K562 (cell line): ENCODE results near the gene BZW2. TPM values are rescaled to one million over a fixed set of nuclear protein-coding genes. Genes with fewer than 3 reads are reported as not detected.

ENCODE experiments used
- BRD9 ChIP-seq: fragments of 450-650 bp; IDR thresholded peaks from 2 replicates; pipeline ENCODE4 v1.6.1; 2018; ENCODE audit warnings: low read depth; ENCODE audit not compliant: partially characterized antibody
- ERF ChIP-seq: fragments of 450-650 bp; formaldehyde crosslinking; IDR thresholded peaks from 2 replicates; pipeline ENCODE4 v1.4.0; 2020; ENCODE audit warnings: mild to moderate bottlenecking, mixed read lengths
- ETV1 ChIP-seq: fragments of 450-650 bp; conservative IDR thresholded peaks from 2 replicates; pipeline ENCODE4 v1.6.1; 2016; ENCODE audit warnings: missing genetic modification characterization, control low read depth, low read depth, missing compliant biosample characterization
- NR0B1 ChIP-seq: fragments of 450-650 bp; IDR thresholded peaks from one replicate; pipeline ENCODE4 v1.6.1; 2018; ENCODE audit warnings: mild to moderate bottlenecking, moderate library complexity; ENCODE audit not compliant: partially characterized antibody
- SP2 ChIP-seq: IDR thresholded peaks from 2 replicates; pipeline ENCODE4 v1.6.1; 2011; ENCODE audit warnings: mild to moderate bottlenecking, low read depth, low read length, moderate library complexity; ENCODE audit not compliant: poor library complexity, severe bottlenecking; ENCODE audit errors: extremely low read depth
- TAF15 ChIP-seq: fragments of 200-400 bp; formaldehyde crosslinking; IDR thresholded peaks from 2 replicates; pipeline ENCODE4 v1.6.1; 2017; ENCODE audit warnings: mild to moderate bottlenecking, low read depth, low read length, moderate library complexity
- TBP ChIP-seq: optimal IDR thresholded peaks from 2 replicates; pipeline ENCODE3; 2011; ENCODE audit warnings: low read depth, low read length, improper control_type of control experiment
- TRIM24 ChIP-seq, 2 experiments: fragments of 450-650 bp; IDR thresholded peaks; 2 replicates each; pipeline ENCODE4 v1.6.1; 2016
- ZBTB17 ChIP-seq: fragments of 450-650 bp; formaldehyde crosslinking; IDR thresholded peaks from 2 replicates; pipeline ENCODE4 v1.4.0; 2020; ENCODE audit warnings: mild to moderate bottlenecking
- ZBTB40 ChIP-seq, 2 experiments: fragments of 450-650 bp in 1 of 2; sonication (generic) in 1 of 2; formaldehyde crosslinking in 1 of 2; IDR thresholded peaks; 2 replicates each; pipeline versions ENCODE4 v1.7.1 to v1.9.0; 2016 to 2022; ENCODE audit warnings: inconsistent platforms in 1 of 2, mild to moderate bottlenecking in 1 of 2, missing genetic modification reagents in 1 of 2
- ZBTB5 ChIP-seq: fragments of 450-650 bp; IDR thresholded peaks from 2 replicates; pipeline ENCODE4 v1.6.1; 2017; ENCODE audit warnings: antibody characterized with exemption
- ZNF23 ChIP-seq: fragments of 250-450 bp; sonication (Bioruptor Pico); IDR thresholded peaks from 2 replicates; pipeline ENCODE4 v1.4.0; 2020; ENCODE audit warnings: mild to moderate bottlenecking
- ZNF408 ChIP-seq: fragments of 250-450 bp; sonication (Bioruptor Pico); IDR thresholded peaks from 2 replicates; pipeline ENCODE4 v1.4.0; 2020; ENCODE audit warnings: low read depth, mild to moderate bottlenecking, moderate library complexity
- ZNF445 ChIP-seq: fragments of 250-450 bp; sonication (Bioruptor Pico); IDR thresholded peaks from 2 replicates; pipeline ENCODE4 v1.4.0; 2020; ENCODE audit warnings: low read depth, mild to moderate bottlenecking, moderate library complexity
- polyA plus RNA-seq, 8 experiments: library from polyadenylated mRNA; depleted of rRNA in 4 of 8; stranded (reverse) in 5 of 8; unstranded in 3 of 8; fragments of >200 nt; fragmentation: Nextera tagmentation in 2 of 8; fragmentation: Illumina TruSeq in 1 of 8; extraction: Ambion mirVana in 2 of 8; extraction: Trizol in 1 of 8; gene quantifications; 2 replicates each; pipeline versions ENCODE4 v1.2.1 to v1.2.3, GENCODE V29; 2011 to 2014; ENCODE audit warnings: inconsistent platforms in 1 of 8, missing spikeins in 1 of 8
- total RNA-seq, 7 experiments: library from RNA; depleted of rRNA in 6 of 7; stranded (reverse); fragments of >200 nt in 6 of 7; fragmentation: Illumina TruSeq in 2 of 7; extraction: Trizol in 2 of 7; gene quantifications; 2 replicates each; pipeline versions ENCODE4 v1.2.1 to v1.2.3, GENCODE V29; 2011 to 2021; ENCODE audit warnings: low replicate concordance in 1 of 7

BZW2 gene
- total and polyA plus RNA-seq, 9 of the 15 experiments (the other 6 are each of a cell fraction or from before 2014, with no cell fraction given) = 140 to 316 (median 173) TPM

GRCh38 chr7:16645593-16646471 lies at the start of gene BZW2, which contains the start of gene ANKMY2 (continued):
- no peak for TF ChIP-seq NR0B1
- no peak for TF ChIP-seq ZNF408 (CRISPR knock-in tag)
- TF ChIP-seq ZNF23 (CRISPR knock-in tag) = no peak
- TF ChIP-seq TRIM24 (IDR thresholded peaks at IDR 0.05) = 0 out of 4 replicates have a peak, but pooled peaks of 1 of the 2 experiments have one; percentile 18
- TF ChIP-seq SP2 = peak; percentile 23
- TF ChIP-seq TAF15 = no peak
- no peak for TF ChIP-seq ZBTB40 (IDR thresholded peaks at IDR 0.05)
- TF ChIP-seq ZBTB40 (CRISPR knock-in tag; IDR thresholded peaks at IDR 0.05) = no peak
- TF ChIP-seq ZBTB5 = no peak
- TF ChIP-seq ERF (CRISPR knock-in tag) = 0 out of 2 replicates have a peak, but pooled peaks have one; percentile 37
- TF ChIP-seq ETV1 (tag) = 0 out of 2 replicates have a peak, but pooled peaks have one; percentile 39
- peak; percentile 26; the same call in 1 of the 2 replicates for TF ChIP-seq ZBTB17 (CRISPR knock-in tag)
- no peak for TF ChIP-seq ZNF445 (CRISPR knock-in tag)
- peak; percentile 97 for TF ChIP-seq TBP
- no peak for TF ChIP-seq BRD9
